ENCODE measurements around the gene FAM120B.

DNA sequence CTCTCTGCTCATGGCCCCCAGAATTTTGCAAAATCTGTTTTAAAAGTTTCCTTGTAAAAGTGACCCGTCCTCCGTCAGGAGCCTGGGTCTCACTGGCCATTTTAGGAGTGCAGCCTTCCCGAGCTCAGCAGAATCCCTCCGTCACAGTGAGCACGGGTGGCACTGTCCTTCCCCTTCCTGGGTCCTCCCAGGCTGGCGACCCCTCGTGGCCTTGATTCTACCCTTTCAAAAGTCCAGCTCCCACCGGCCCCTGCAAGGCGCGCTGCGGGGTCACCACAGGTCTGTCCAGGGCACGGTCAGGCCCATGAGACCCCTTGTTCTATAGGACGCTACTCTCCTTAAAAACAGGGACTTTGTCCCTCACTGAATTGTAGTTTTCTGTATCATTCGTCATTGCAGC lies 133.9 kb downstream of the FAM120B start:
- TF ChIP-seq ZNF274 (IDR thresholded peaks at IDR 0.05; ENCODE audit: low read depth, low read length) (no peak), SUZ12 (IDR thresholded peaks at IDR 0.05; ENCODE audit: extremely low read depth, insufficient read depth, insufficient read length) (no peak)
